T-cell (primary cell): ENCODE measurements around the gene DOCK1. TPM values are rescaled to one million over a fixed set of nuclear protein-coding genes. Genes with fewer than 3 reads are reported as not detected.
A peak's percentile ranks its signal among the peaks of the same experiment; 100 is the strongest.

ENCODE experiments used
- ATAC-seq, 4 experiments: fragments of 200-7000 bp in 3 of 4; fragments of 150-1000 bp in 1 of 4; cut with Tn5 transposase; replicated peaks in 1 of 4; 1 replicate in 3 of 4; 2 replicates in 1 of 4; pipeline ENCODE4 v1.10.0; 2021; ENCODE audit warnings: moderate library complexity in 3 of 4, mild to moderate bottlenecking in 2 of 4, moderate number of reproducible peaks in 1 of 4
- CTCF ChIA-PET, 2 donors: fragments of 300-600 bp; sonication (Branson Sonifier 250); formaldehyde crosslinking; loops; one replicate each; lab custom pipeline; 2022; ENCODE audit warnings: antibody characterized with exemption in 2 of 2; lab: Charles Lee
- POLR2A ChIA-PET, 2 donors: fragments of 300-600 bp; sonication (Branson Sonifier 250); formaldehyde crosslinking; loops; one replicate each; lab custom pipeline; 2022; ENCODE audit warnings: antibody characterized with exemption in 2 of 2; lab: Charles Lee
- DNase-seq, 35 experiments: peaks; one replicate each; pipeline versions ENCODE4 v3.0.0 to v3.0.0-alpha.2; 2013 to 2023
- H3K27ac ChIP-seq: one replicate; pipeline ENCODE4 v1.5.1; 2013; ENCODE audit warnings: low read length
- H3K27me3 ChIP-seq, 2 experiments: replicated peaks in 1 of 2; 1 replicate in 1 of 2; 2 replicates in 1 of 2; pipeline versions ENCODE4 v1.6.1 to v1.7.0; 2013; ENCODE audit warnings: low read length in 1 of 2, mixed read lengths in 1 of 2; ENCODE audit not compliant: control insufficient read depth in 2 of 2, insufficient read depth in 2 of 2; ENCODE audit errors: extremely low read depth in 1 of 2
- H3K36me3 ChIP-seq, 2 donors: 1 replicate in 1 of 2; 2 replicates in 1 of 2; pipeline versions ENCODE4 v1.6.1 to v1.7.0; 2013; ENCODE audit warnings: low read length in 1 of 2; ENCODE audit not compliant: control insufficient read depth in 2 of 2, insufficient read depth in 1 of 2; ENCODE audit errors: extremely low read depth in 1 of 2
- H3K4me1 ChIP-seq, 2 experiments: 1 replicate in 1 of 2; 2 replicates in 1 of 2; pipeline versions ENCODE4 v1.6.1 to v1.7.0; 2013; ENCODE audit warnings: low read length in 2 of 2, mixed read lengths in 1 of 2; ENCODE audit not compliant: insufficient read depth in 2 of 2, control insufficient read depth in 1 of 2; ENCODE audit errors: extremely low read depth in 1 of 2
- H3K4me3 ChIP-seq, 2 donors: 1 replicate in 1 of 2; 2 replicates in 1 of 2; pipeline versions ENCODE4 v1.5.1 to v1.7.0; 2013; ENCODE audit warnings: mild to moderate bottlenecking in 2 of 2, low read length in 1 of 2, moderate library complexity in 1 of 2; ENCODE audit not compliant: control insufficient read depth in 1 of 2; ENCODE audit errors: extremely low read depth in 1 of 2
- H3K9me3 ChIP-seq: 2 replicates; pipeline ENCODE4 v1.7.0; 2013
- H3K27ac Mint-ChIP-seq, 2 donors: one replicate each; pipeline ENCODE4 v1.8.0; 2020 to 2021; ENCODE audit warnings: mild to moderate bottlenecking in 2 of 2, mixed read lengths in 2 of 2
- H3K27me3 Mint-ChIP-seq, 2 donors: one replicate each; pipeline ENCODE4 v1.8.0; 2021 to 2022; ENCODE audit warnings: mixed read lengths in 2 of 2
- H3K36me3 Mint-ChIP-seq: one replicate; pipeline ENCODE4 v1.8.0; 2021; ENCODE audit warnings: mixed read lengths
- H3K4me1 Mint-ChIP-seq, 3 donors: one replicate each; pipeline ENCODE4 v1.8.0; 2020 to 2022; ENCODE audit warnings: mixed read lengths in 3 of 3, mild to moderate bottlenecking in 1 of 3
- H3K4me3 Mint-ChIP-seq, 3 donors: one replicate each; pipeline ENCODE4 v1.8.0; 2020 to 2022; ENCODE audit warnings: mild to moderate bottlenecking in 3 of 3, mixed read lengths in 3 of 3, moderate library complexity in 3 of 3
- H3K9me3 Mint-ChIP-seq, 3 donors: one replicate each; pipeline ENCODE4 v1.8.0; 2020 to 2022; ENCODE audit warnings: mixed read lengths in 3 of 3
- WGBS: methylation state at CpG from one replicate; pipeline ENCODE4 v1.1.5; 2013; ENCODE audit warnings: missing lambda C conversion rate; ENCODE audit not compliant: insufficient coverage; 5-methylcytosine and 5-hydroxymethylcytosine counted together
- total RNA-seq, 35 experiments: library from RNA in 6 of 35; stranded (reverse) in 6 of 35; fragments of 120-200 nt in 1 of 35; gene quantifications; one replicate each; pipeline versions ENCODE4 v1.2.1 to v1.2.4 and lab custom pipeline; 2013 to 2026

DOCK1 gene
- total RNA-seq, 5 donors from 2014 or later (not counting 1 experiment from before 2014, with no cell fraction given): 0.18 to 0.53 (median 0.37) TPM

GRCh38 chr10:127027786-127028185 lies 122.6 kb downstream of the DOCK1 start:
- peak in 1 of 4 experiments; percentile 20 for ATAC-seq
- Mint-ChIP-seq H3K27ac (no peak overlapping the region), H3K27me3 (no peaks in the 10 kb centered on the region), H3K9me3 (peaks cover 0 to 2% (median 0%) of the 10 kb centered on the region in 3 donors), H3K4me1 (no peaks in the 10 kb centered on the region), H3K36me3 (no peaks in the 10 kb centered on the region), H3K4me3 (no peak overlapping the region)
- H3K9me3 ChIP-seq: no peaks in the 10 kb centered on the region
- H3K27ac ChIP-seq: no peak overlapping the region
- no peaks in the 10 kb centered on the region for H3K36me3 ChIP-seq
- peaks cover 0 to 3% of the 10 kb centered on the region in 2 experiments for H3K27me3 ChIP-seq
- H3K4me1 ChIP-seq: no peaks in the 10 kb centered on the region
- 85% methylated on average over 9 of the region's 9 CpGs for WGBS
- H3K4me3 ChIP-seq: no peak overlapping the region
- ChIA-PET POLR2A (no interaction called here), CTCF (no interaction called here)
- no peak for DNase-seq

DNA sequence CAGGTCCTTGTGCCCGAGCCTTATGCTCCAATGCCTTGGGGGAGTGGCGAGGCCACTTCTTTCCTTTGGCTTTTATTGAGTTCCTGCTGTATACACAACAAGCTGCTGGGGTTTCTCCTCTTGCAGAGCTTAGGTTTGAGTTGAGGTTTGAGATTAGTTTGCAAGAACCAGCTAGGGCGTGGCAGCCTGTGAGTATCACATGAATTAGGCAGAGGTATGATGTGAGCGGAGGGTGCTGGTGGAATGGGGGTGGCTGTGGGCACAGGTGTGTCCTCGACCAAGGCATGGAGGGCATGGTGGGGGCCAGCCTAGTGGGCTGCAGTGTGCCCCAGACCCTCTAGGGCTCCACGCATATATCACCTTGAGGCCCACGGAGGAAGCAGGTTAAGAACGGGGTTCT lies 123.3 kb downstream of the DOCK1 start:
- Histone ChIP-seq H3K4me3 (no peak overlapping the region), H3K27me3 (peaks cover 0 to 5% of the 10 kb centered on the region in 2 experiments), H3K27ac (no peak overlapping the region), H3K9me3 (no peaks in the 10 kb centered on the region), H3K36me3 (no peaks in the 10 kb centered on the region), H3K4me1 (no peaks in the 10 kb centered on the region)
- ChIA-PET POLR2A (no interaction called here), CTCF (no interaction called here)
- 82% methylated on average over 6 of the region's 8 CpGs for WGBS
- no peaks in the 10 kb centered on the region for H3K4me1 Mint-ChIP-seq
- H3K36me3 Mint-ChIP-seq: no peaks in the 10 kb centered on the region
- no peak for DNase-seq
- H3K9me3 Mint-ChIP-seq: peaks cover 0 to 2% (median 0%) of the 10 kb centered on the region in 3 donors
- H3K4me3 Mint-ChIP-seq: no peak overlapping the region
- ATAC-seq: no peak
- no peak overlapping the region for H3K27ac Mint-ChIP-seq
- no peaks in the 10 kb centered on the region for H3K27me3 Mint-ChIP-seq

GRCh38 chr10:127029061-127029460 lies 123.8 kb downstream of the DOCK1 start:
- no peaks in the 10 kb centered on the region for H3K36me3 ChIP-seq
- no peak overlapping the region for H3K27ac ChIP-seq
- H3K4me1 Mint-ChIP-seq: no peaks in the 10 kb centered on the region
- H3K27me3 ChIP-seq: peaks cover 0 to 5% of the 10 kb centered on the region in 2 experiments
- H3K4me1 ChIP-seq: no peaks in the 10 kb centered on the region
- 95% methylated on average over 7 of the region's 8 CpGs for WGBS
- H3K9me3 Mint-ChIP-seq: peaks cover 0 to 3% (median 2%) of the 10 kb centered on the region in 3 donors
- no peaks in the 10 kb centered on the region for H3K27me3 Mint-ChIP-seq
- no peaks in the 10 kb centered on the region for H3K9me3 ChIP-seq
- no peak overlapping the region for H3K27ac Mint-ChIP-seq
- DNase-seq: no peak
- ATAC-seq: no peak
- ChIA-PET POLR2A (no interaction called here), CTCF (no interaction called here)
- H3K36me3 Mint-ChIP-seq: no peaks in the 10 kb centered on the region
- H3K4me3 Mint-ChIP-seq: no peak overlapping the region
- H3K4me3 ChIP-seq: no peak overlapping the region

GRCh38 chr10:127033216-127034033 lies 128.2 kb downstream of the DOCK1 start:
- H3K4me3 Mint-ChIP-seq: no peak overlapping the region
- H3K4me1 Mint-ChIP-seq: no peaks in the 10 kb centered on the region
- Histone ChIP-seq H3K36me3 (no peaks in the 10 kb centered on the region), H3K4me1 (no peaks in the 10 kb centered on the region), H3K27ac (no peak overlapping the region), H3K27me3 (peaks cover 0 to 5% of the 10 kb centered on the region in 2 experiments), H3K9me3 (no peaks in the 10 kb centered on the region), H3K4me3 (no peak overlapping the region)
- H3K27me3 Mint-ChIP-seq: no peaks in the 10 kb centered on the region
- DNase-seq (no peak), ATAC-seq (no peak)
- ChIA-PET CTCF (no interaction called here), POLR2A (no interaction called here)
- H3K27ac Mint-ChIP-seq: no peak overlapping the region
- 83% methylated on average over 10 of the region's 12 CpGs for WGBS
- no peaks in the 10 kb centered on the region for H3K36me3 Mint-ChIP-seq
- peaks cover 0 to 4% (median 0%) of the 10 kb centered on the region in 3 donors for H3K9me3 Mint-ChIP-seq

DNA sequence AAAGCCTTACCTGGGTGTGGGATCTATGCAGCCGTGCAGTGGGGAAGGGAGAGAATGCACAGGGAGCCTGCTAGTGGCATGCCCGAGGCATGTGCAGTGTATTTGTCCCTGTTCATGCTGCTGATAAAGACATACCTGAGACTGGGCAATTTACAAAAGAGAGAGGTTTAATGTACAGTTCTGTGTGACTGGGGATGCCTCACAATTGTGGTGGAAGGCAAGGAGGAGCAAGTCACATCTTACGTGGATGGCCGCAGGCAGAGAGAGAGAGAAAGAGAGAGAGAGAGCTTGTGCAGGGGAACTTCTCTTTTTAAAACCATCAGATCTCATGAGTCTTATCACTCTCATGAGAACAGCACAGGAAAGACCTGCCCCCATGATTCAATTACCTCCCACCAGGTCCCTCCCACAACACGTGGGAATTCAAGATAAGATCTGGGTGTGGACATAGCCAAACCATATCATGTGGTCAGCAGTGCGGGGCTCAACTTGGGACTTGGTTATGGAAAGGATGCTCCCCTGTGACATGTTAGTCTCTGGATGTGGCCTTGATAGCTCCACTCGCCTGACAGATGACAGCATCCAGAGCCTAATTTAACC lies 128.9 kb downstream of the DOCK1 start:
- Histone ChIP-seq H3K27me3 (peaks cover 0 to 4% of the 10 kb centered on the region in 2 experiments), H3K4me3 (no peak overlapping the region), H3K27ac (no peak overlapping the region), H3K9me3 (no peaks in the 10 kb centered on the region), H3K4me1 (no peaks in the 10 kb centered on the region), H3K36me3 (no peaks in the 10 kb centered on the region)
- WGBS: 78% methylated on average over 3 of the region's 7 CpGs
- Mint-ChIP-seq H3K36me3 (no peaks in the 10 kb centered on the region), H3K4me3 (no peak overlapping the region), H3K9me3 (peaks cover 0 to 4% (median 0%) of the 10 kb centered on the region in 3 donors), H3K27me3 (no peaks in the 10 kb centered on the region), H3K4me1 (no peaks in the 10 kb centered on the region), H3K27ac (no peak overlapping the region)
- CTCF ChIA-PET: no interaction called here
- DNase-seq (no peak), ATAC-seq (no peak)
- POLR2A ChIA-PET: no interaction called here

GRCh38 chr10:127034790-127035189 lies 129.6 kb downstream of the DOCK1 start:
- CTCF ChIA-PET: no interaction called here
- peaks cover 0 to 4% (median 0%) of the 10 kb centered on the region in 3 donors for H3K9me3 Mint-ChIP-seq
- Histone ChIP-seq H3K9me3 (no peaks in the 10 kb centered on the region), H3K36me3 (no peaks in the 10 kb centered on the region), H3K4me1 (no peaks in the 10 kb centered on the region), H3K27ac (no peak overlapping the region), H3K4me3 (no peak overlapping the region), H3K27me3 (peaks cover 0 to 2% of the 10 kb centered on the region in 2 experiments)
- H3K4me3 Mint-ChIP-seq: no peak overlapping the region
- no peaks in the 10 kb centered on the region for H3K36me3 Mint-ChIP-seq
- H3K27me3 Mint-ChIP-seq: no peaks in the 10 kb centered on the region
- H3K27ac Mint-ChIP-seq: no peak overlapping the region
- H3K4me1 Mint-ChIP-seq: no peaks in the 10 kb centered on the region
- no peak for DNase-seq
- POLR2A ChIA-PET: no interaction called here
- whole genome bisulfite sequencing: 67% methylated on average over 1 of the region's 5 CpGs
- no peak for ATAC-seq
